ENCODE data around the gene FGFRL1. TPM values are rescaled to one million over a fixed set of nuclear protein-coding genes. Genes with fewer than 3 reads are reported as not detected.

FGFRL1 gene
- polyA plus RNA-seq, 1 donor, result 295 TPM

DNA sequence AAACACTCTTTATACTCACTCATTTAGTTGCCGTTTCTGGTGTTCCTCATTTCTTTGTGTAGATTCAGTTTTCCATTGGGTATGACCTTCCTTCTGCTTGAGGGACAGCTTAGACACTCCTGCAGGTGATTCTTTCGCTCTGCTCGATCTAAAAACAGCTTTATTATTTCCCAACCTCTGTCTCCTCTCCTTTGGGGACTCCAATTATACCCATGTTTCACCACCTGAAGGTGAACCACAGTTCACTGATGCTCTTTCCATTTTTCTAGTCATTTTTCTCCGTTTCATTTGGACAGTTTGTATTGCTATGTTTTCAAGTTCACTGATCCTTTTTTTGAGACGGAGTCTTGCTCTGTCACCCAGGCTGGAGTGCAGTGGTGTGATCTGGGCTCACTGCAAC is 4.6 kb upstream of the FGFRL1 start:
- no peak for DNase-seq (ENCODE audit: low read depth)

DNA sequence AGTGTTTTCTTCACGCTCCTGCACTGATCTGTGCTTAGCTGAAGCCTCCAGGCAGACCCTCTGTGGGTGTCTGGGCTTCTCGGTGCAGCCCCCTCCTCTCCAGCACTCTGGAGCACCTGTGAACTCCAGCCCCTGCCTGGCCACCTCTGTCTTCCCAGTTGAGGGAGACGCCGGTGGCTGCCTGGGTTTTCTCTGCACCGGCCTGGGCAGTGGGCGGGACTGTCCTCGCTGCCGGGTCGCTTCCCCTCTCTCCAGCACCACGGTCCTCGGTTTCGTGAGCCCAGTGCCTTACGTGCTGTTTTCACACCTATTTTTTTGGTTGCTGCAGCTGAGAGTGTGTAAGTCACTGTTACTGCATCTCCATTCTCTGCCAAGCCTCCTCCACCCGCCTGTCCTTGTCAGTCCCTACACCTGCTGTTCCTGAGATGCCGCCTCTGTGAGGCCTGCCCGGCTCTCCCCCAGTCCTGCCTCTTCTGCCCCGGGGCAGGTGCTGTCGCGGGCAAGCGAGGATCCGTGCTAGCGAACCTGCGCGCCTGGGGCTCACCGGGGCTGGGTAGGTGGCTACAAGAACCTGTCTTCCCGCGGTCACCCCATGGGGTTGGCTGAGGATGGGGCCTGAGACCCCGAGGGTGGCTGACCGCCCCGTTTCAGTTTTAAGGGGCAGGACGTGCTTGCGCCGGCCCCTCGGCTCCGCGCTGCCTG is 2.4 kb upstream of the FGFRL1 start:
- DNase-seq (ENCODE audit: low read depth), result no peak

DNA sequence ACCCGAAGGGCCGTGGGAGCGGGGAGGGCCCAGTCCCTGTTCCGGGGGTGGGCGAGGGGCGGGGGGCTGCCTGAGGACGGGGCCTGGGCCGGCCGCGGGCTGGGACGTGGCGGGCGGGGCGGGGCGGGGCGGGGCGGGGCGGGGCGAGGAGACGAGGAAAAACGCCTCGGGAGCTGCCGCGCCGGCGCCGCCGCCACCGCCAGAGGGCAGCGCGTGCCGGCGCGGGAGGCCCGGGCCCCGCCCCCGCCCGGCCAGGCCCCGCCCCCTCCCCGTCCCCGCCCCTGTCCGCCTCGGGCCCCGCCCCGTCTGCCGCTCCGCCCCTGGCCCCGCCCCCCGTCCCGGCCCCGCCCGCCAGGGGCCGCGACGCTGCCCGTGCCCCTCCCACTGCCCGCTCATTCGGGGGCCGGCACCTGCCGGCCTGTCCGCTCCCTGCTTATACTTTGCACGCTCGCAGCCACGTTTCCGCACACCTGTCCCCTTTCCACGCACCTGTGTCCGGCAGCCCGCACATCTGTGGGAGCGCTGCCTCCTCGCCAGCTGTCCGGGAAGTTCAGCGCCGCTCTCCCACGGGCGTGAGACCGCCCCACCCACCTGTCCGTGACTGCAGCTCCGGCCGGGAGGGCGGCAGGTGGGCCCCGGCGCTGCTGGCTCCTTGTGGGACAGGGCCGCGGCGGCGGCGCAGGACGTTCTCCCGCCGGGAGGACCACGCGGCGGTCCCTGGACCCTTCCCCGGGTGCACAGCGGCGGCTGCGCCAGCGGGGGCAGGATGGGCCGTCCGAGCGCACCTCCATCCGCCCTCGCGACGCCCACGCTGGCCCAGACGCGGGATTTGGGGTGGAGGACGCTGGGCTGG is 1.7 kb upstream of the FGFRL1 start:
- DNase-seq (ENCODE audit: low read depth), result no peak

DNA sequence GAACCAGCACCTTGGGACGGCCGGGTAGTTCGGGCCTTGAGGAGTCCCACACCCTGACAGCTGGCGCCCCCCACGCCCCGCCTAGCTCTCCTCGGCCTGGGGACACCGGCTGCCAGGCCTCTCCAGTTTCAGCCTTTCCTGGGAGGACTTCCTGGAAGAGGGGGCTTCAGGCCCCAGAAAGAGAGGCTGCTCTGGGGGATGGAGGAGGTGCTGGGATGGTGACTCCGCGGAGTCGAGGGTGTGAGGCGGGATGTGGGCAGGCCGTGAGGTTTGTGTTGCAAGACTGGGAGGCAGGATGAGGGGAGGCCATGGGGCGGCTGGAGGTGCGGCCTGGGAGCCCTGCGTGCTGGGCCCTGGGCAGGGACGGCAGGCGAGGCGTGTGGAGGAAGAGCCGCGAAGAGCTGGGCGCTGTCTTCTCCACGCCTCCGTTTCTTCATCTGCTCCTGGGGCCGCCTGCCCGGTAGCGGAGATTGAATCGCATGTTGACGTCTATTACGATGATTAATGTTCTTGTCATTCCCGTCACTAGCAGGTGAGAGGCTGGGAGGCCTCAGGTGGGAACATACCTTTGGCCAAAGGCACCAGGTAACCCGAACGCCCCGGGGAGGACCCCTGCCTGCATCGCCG is 918 bp upstream of the FGFRL1 start:
- DNase-seq (ENCODE audit: low read depth), result no peak

DNA sequence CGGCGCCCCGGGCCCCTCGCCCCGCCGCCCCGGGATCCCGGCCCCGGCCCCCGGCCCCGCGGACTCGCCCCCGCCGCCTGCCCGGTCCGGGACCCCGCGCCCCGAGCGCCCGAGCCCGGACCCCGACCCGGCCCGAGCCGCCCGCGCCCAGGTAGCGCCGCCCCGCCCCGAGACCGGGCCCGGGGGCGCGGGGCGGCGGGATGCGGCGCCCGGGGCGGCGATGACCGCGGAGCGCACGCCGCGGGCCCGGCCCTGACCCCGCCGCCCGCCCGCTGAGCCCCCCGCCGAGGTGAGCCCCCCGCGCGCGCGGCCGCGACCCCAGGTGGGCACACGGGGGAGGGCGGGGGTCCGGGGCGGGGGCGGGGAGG is 224 bp downstream of the FGFRL1 start:
- no peak for DNase-seq (ENCODE audit: low read depth)

DNA sequence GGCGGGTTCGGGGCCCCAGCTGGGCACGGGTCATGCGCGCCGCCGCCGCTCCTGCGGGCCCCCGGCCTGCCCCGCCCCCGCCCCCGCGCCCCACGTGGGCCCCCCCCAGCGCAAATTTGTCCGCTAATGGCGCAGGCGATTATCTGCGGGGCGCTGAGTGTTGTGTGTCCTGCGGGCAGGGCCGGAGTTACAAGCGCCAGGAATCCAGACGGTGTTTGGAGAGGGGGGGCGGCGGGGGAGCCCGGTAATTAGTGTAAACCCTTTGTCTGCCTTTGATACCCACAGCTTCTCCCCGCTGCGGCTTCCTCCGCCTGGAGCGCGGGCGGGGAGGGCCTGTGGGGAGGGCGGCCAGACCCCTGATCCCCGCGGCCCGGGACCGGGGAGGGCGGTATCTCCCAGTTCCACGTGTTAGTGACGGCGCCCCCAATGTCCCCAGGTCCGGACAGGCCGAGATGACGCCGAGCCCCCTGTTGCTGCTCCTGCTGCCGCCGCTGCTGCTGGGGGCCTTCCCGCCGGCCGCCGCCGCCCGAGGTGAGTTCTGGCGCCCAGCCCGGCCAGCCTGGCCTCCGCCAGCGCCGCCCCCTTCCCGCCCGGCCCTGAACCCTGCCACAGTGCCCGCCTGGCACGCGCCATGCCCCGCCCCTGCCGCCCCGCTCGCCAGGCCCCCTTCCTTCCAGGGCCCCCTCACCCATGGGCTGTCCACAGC is 761 bp downstream of the FGFRL1 start:
- no peak for DNase-seq (ENCODE audit: low read depth)

DNA sequence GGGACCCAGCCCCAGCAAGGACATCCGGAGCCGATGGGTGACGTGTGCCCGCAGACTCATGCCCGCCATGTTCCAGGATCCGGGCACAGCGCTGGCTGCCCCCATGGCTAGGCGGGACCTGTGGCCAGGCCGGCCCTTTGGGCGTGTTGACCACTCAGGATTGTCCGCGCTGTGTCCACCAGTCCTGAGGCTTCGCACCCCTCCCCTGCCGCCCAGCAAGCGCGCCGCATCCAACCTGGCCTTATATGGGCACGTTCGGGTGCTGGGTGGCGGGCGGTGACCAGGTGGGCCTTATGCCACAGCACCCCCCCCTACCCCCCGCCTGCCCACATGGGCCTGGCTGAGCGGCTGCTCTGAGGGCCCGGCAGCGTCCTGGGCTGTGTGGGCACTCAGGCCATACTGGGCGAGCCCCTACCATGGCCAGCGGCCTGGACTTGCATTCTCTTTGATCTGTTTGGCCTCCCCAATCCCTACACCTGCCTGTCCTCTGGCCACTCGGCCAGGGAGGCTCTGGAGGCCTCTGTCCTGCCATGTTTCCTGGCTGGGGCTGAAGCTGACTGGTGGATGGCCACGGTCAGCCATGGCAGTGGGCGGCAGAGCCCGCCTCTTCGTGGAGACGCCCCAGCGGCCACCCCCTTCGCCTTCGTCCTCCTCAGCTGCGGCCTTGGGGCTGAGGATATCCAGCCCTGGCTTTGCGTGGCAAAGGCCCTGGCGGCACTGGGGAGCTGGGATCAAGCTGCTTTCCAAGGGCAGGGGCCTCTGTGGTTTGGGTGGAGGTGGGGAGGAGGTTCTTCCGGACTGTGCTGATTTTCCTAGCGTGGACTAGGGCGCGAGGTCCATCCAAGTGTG is 2.0 kb downstream of the FGFRL1 start:
- no peak for DNase-seq (ENCODE audit: low read depth)

DNA sequence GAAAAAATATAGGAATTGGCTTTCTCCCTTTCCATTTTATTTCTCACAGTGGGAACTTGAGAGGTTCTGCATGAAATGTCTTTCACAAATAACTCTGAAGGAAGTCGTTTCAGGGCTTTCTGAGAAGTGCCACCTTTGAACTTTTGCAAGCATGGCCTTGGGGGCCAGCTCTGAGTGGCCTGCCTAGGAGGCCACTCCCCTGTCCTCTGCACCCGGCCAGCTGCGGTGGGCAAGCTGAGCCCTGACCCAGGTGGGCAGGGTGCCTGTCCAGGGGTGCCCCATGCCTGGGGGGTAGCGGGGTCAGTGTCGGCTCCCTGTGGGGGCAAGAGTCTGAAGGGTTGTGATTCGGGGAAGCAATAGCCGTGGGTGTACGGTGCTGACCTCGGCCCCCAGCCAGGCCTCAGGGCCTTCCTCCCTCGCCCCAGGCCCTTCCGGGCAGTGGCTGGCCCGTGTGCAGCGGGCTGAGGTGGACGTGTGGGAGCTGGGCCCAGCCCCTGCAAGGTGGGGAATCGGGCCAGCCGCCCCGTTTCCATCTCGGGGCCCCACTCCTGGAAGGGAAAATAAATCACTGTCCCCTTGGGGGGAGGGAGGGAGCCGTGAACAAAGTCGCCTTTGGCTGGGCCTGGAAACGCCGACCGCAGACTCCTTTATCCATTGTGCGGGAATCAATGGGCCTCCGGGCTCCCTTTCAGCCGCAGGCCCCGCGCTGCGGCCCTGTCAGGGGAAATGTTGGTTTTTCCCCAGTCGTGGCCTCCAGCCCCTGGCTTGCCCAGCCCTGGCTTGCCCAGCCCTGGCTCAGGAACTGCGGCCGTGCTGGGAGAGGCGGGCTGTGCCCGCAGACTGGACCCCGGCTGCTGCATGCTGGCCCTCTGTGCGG is 3.1 kb downstream of the FGFRL1 start:
- DNase-seq (ENCODE audit: low read depth), result no peak

DNA sequence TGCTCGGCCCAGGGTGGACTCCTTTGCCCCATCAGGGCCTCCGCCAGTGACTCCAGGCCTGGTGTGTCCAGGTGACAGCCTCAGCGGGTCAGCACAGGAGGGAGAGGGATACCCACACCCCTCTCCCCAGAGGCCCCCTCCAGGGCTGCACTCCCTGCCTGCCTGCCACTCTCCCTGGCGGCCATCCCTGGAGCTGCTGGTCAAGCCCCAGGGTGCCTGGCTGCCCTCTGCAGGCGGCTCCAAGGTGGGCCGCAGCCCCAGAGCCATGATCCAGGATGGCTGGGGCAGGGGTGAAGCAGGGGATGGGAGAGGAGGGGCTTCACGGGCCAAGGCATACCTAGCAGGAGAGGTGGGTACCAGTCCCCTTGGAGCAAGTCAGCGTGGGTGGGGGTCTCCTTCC is 3.8 kb downstream of the FGFRL1 start:
- no peak for DNase-seq (ENCODE audit: low read depth)

DNA sequence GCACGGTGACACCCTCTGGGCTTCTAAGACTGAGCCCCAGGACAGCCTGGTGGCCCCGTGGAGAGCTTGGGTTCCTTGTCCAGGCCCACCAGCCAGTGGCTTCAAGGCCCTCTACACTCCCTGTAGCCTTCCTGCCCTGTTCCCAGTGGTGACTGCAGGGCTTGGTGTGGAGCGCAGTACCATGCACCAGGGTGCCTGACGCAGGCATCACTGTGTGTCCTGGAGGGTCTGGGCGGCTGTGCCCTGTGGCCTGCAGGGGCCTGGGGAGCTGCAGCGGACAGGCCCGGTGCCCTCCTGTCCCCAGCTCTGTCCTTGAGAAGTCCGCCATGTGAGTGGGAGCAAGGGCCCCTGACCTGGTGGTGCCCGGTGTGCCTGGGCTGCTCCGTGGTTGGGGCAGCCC is 4.3 kb downstream of the FGFRL1 start:
- no peak for DNase-seq (ENCODE audit: low read depth)

DNA sequence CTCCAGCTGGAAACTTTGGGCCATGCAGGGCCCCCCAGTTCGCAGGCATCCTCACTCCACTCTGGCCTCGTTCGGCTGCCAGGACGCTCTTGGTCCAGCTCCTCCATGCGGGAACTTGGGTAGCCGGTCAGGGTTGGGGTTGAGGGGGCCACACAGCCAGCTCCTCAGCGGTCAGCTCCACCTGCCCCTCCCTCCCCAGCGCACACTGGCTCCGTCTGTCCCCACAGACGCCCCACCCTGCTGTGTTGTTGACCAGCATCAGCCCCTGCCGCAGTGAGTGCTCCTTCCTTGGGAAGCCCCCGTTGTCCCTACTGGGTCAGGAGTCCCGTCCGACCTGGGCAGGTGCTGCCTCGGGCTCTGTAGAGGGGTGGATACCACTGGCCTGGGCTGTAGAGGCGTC is 5.8 kb downstream of the FGFRL1 start:
- no peak for DNase-seq (ENCODE audit: low read depth)

DNA sequence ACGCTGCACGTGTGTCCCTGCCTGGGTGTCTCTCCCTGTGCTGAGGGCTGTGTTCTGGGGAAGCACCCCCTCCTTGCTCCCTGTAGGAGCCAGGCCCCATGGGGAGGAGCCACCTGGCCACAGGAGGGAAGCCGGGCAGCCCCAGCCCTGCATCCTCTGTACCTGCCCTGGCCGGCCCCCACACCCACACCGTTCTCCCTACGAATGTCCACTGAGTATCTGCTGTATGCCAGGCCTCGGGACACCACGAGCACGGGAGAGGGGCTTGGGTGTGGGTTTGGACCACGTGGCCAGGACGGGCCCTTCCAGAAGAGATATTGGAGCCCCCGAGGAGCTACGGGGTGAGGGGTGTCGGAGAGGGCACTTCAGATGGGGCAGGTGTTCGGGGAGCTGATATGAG is 6.3 kb downstream of the FGFRL1 start:
- DNase-seq (ENCODE audit: low read depth), result no peak

DNA sequence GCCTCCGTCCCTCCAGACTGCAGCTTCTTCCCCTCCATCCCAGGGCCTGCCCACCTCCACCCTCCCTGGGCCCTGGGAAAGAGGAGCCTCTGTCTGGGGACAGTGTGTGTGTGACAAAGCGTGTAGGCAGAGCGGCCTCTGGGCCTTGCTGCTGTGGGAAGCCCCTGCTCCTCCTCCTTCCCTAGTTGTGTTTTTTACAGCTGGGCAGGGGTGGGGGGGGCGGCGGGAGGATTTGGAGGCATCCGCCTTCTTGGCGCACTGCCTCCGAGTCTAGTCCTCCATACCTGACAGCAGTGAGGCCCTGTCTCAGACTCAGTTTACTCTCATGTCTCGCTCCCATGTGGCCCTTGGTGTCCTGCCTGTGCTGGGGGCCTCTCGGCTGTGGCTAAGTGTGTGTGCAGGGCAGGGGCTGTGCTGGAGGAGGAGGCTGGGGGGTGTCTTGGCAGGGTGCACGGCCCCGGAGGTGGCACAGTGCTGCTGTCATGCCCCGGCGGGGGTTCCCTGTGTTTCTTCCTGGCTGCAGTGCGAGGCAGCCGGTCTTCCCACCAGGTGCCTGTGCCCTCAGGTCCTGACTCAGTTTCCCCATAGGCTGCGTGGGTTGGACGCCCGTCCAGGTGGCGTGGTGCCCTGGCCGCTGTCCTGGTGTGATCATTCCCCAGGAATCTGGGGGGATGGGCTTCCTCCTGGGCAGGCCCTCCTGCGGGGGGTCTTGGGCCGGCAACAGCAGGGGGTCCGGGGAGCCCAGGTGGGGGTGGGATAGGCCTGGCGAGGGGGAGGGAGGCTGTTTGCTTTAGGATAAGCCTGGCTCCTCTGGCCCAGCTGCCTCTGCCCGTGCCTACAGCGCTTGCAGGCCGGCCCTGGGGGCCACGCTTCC is 7.0 kb downstream of the FGFRL1 start:
- DNase-seq (ENCODE audit: low read depth), result no peak

DNA sequence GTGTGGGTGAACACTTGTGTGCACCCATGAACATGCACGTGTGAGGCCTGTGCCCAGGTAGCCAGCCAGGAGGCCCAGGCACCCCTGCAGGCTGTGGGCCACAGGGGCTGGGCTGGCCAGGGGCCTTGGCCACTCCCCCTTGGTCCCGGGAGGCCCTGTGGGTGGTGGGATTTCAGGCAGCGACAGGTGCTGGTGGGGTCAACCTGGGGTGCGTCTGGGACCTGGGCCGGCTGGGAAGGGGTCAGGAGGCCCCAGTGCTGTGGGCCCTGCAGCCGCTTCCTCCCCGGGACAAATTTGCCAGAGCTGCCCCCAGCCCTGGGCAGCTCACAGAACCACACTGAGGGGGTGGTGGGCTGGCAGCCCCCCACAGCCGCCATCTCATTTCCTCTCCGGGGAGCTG is 7.9 kb downstream of the FGFRL1 start:
- DNase-seq (ENCODE audit: low read depth), result no peak

DNA sequence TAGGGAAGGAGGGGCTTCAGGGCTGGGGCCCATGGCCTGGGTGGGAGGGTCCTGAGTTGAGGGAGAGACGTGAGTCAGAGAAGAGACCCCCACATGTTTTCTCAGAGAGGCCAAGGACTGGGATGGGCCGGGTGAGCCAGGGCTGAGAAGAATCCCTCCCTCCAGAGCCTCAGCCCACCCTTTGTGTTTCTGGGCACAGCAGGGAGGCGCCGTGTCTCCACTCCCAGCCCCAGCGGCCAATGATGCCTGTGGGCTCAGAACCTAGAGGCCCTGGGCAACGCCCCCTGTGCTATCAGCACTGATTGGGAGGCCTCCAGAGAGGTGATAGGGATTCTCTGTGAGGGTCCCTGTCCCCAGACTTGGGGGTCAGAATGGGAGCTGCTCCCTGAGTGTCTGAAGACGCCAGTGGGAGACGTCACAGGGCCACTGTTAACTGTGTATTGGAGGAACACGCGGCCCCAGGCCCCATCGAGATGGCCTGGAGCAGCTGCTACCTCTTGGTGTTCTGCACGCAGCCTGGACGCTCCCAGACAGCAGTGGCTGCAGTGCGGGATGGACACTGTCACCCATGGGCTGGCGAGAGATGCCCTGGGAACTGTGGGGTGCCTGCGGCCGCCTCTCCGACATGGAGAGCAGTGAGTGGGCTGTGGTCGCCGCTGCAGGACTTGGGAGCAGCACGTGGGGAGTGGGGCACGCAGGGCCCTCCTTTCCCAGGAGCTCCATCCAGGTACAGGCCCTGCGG is 8.5 kb downstream of the FGFRL1 start:
- no peak for DNase-seq (ENCODE audit: low read depth)

DNA sequence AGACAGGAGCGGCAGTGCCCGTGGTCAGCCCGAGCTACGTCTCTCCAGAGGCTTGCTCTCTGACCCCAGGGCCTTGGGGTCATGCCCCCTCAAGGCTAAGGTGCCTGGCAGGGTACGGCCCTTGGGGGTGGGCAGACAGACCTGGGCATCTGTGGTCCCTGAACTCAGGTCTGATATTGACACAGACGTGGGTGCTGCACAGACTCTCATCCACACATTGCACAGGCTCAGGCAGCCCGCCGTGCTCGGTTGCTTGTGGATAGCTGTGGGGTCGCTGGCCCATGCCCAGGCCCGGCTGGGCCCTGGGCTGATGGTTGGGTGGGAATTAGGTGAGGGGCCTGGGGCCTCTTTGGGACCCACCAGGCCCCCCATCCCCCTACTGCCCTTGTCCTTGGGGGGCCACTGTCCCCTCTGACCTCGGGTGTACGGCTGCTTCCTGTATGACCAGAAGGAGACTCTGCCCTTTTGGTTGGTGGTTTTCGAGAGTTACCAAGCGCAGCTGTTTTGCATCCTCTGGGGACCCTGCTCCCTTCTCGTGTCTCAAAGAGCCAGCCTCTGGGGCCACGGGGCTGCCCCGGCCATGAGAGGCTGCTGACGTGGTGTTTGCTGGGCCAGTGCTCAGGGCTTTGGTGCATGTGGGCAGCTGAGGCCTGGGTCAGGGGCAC is 10.1 kb downstream of the FGFRL1 start:
- no peak for DNase-seq (ENCODE audit: low read depth)

DNA sequence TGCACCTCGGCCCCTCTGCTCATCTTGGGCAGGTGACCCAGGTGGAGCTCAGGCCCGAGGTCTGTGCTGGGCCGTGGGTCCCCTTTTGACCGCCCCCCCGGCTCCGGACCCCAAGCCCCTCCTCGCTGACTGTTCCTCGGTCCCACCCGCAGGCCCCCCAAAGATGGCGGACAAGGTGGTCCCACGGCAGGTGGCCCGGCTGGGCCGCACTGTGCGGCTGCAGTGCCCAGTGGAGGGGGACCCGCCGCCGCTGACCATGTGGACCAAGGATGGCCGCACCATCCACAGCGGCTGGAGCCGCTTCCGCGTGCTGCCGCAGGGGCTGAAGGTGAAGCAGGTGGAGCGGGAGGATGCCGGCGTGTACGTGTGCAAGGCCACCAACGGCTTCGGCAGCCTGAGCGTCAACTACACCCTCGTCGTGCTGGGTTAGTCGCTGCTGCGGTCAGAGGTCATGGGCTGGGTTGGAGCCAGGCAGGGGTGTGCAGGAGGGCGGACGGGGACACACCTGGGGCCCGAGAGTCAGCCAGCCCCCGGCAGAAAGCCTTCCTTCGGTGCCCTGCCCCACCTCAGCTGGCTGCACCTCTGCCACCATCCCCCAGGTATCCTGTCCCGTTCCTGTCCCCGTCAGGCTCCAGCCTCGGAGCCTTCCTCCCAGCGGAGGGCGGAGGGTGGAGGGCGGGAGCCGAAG is 10.8 kb downstream of the FGFRL1 start:
- no peak for DNase-seq (ENCODE audit: low read depth)

DNA sequence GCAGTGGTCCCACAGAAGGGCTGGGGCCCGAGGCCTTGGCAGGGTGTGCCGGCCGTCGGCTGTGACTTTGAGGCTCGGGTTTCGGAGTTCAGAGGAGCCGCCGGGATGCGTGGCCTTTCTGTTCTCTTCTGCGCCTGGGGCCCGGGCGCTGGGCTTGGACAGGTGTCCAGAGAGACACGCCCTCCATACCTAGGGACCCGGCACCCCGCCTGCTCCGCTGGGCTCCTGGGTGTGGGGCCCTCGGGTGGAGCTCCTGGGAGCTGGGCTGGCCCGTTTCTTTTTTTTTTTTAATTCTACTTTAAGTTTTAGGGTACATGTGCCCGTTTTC is 11.3 kb downstream of the FGFRL1 start:
- no peak for DNase-seq (ENCODE audit: low read depth)

Data from forelimb muscle (tissue), 1 donor.